Activated CD8-positive, alpha-beta memory T cell treated with anti-CD3 and anti-CD28 coated beads, Interleukin-2, amount 50 U/mL, for 24 hours (primary cell): ENCODE results near the gene ZNF580.

ENCODE experiments used
- DNase-seq: peaks from one replicate; pipeline ENCODE4 v3.0.0-alpha.2; 2020; ENCODE audit errors: extremely low read depth

ZNF580 gene

DNA sequence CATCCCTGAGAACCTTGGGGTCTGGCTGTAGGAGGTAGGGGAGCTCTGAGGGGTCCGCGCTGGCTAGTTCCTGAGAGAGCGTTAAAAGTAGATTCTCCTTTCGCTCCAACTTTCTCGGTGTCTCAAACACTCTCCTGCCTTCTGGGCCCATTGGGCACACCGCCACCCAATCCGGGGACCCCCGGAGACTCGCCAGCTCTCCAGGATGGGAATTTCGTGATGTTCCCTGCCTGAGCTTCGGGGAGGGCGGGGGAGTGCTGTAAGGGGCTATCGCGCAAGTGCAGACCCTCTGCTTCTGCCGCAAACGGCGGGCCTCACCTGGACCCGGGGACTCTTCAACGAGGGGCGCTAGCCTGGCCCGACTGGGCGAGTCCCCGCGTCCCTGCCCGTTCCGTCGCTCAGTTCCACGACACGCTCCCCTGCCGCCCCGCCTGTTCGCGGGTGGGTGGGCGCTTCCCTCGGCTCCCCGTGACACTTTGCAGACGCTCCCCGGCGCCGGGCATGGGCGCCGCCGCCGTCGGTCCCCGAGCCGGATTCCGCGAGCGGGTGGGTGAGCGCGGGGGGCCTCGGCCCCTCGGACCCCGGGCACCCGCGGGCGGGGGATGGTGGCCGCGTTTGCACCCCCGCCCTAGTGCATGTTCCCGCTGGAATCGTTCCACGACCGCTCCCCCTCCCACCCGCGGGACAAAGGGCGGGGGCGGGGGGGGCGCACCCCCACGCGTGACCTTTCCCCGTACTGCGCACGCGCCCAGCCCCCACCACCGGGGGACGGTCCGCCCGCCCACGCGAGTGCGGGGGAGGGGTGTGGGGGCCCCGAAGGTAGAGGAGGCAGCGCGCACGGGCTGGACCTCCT lies 7.2 kb downstream of the ZNF580 start, which contains the start of gene CCDC106:
Gene CCDC106 (plus strand): TSS at position 481 of the 853 bp plus-strand sequence. CDS start 835 bp downstream, outside the sequence.
- DNase-seq, result no peak

DNA sequence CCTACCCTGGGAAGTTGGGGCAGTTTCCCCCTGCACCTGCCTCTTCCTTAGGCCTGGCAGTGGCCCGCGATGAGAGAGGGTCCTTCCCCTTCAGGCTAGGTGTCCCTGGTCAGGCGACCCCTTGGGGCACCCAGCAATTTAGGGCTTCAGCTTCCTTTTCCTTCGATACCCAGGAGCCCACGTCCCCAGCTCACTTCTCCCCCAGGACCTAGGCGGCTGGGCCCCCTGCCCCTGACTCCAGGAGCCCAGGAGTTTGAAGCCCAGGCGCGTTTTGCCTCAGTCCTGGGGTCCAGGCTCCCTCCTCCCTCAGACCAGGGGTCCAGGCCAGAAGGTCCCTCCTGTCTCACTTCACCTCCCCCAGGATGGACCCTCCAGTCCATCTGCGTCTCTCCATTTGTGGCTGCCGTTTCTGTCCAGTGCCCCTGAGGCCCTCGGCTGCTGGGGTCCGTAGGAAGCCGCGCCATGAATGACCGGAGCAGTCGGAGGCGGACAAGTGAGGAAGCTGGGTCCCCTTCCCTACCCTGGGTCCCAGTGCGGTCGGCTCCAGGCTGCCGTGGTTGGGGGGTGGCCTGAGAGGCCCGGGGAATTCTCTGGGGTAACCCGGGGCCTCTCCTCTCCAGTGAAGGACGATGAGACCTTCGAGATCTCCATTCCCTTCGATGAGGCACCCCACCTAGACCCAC lies 7.9 kb downstream of the ZNF580 start:
- no peak for DNase-seq

- no peak for DNase-seq
Measured at GRCh38 chr19:55649268-55650125, 8.7 kb downstream of the ZNF580 start.

DNA sequence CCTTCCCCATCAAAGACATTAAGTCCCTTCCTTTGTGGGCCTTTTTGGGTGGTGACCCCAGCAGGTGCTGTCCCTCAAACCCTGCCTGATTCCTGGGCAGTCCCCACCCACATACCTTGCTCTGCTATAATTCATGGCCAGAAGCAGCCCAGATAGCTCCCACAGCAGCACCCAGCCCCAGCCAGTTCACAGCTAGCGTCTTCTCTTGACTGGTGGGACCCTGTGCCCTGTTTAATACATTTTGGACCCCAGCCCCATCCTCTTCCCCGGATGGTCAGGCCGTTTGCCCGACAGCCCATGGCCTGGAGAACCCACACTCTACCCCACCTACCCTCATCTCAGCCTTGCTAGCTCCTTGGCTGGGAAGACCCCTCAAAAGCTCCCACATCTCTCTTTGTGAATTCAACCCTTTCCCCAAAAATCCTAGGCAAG lies 9.3 kb downstream of the ZNF580 start:
- DNase-seq, result no peak

DNA sequence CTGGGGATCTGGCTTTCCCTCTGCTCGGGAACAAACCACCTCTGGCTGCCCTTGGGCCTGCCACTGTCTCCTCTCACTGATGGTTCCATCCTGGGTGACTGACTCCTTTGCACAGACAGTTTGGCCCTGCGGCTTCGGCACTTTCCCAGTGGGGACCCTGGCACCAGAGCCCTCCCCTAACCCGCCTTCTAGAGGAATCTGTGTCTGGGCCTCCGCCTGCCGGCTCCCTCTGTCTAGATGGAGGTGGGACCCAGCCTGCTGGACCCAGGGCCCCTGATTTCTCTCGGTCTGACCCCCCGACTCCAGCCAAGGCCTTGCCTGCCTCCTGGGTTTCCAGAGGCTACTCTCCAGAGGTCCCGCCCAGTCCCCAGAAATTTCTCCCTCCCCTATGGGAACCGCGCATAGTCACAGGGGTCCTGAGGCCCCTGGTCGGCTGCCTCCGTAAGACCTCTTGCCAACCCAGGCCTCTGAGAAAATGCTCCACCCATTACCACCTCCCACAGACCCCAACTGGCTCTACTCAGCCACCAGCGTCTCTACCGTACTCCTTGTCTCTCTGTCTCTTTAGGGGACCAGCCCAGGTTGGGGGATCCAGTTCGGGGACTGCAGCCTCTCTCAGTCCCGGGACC lies 9.9 kb downstream of the ZNF580 start:
- no peak for DNase-seq

DNA sequence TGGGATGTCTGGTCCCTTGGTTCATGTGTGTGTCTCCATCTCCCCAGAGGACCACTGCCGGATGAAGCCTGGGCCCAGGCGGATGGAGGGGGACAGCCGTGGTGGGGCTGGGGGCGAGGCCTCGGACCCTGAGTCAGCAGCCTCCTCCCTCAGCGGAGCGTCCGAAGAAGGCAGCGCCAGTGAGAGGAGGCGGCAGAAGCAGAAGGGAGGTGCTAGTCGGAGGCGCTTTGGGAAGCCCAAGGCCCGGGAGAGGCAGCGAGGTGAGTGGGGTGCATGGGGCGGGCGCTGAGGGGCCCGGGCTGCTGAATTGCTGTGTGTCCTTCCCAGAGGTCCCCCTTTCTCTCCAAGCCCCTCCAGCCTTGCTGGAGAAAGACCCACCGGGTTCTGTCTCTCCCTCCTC lies 10.4 kb downstream of the ZNF580 start:
- no peak for DNase-seq

DNA sequence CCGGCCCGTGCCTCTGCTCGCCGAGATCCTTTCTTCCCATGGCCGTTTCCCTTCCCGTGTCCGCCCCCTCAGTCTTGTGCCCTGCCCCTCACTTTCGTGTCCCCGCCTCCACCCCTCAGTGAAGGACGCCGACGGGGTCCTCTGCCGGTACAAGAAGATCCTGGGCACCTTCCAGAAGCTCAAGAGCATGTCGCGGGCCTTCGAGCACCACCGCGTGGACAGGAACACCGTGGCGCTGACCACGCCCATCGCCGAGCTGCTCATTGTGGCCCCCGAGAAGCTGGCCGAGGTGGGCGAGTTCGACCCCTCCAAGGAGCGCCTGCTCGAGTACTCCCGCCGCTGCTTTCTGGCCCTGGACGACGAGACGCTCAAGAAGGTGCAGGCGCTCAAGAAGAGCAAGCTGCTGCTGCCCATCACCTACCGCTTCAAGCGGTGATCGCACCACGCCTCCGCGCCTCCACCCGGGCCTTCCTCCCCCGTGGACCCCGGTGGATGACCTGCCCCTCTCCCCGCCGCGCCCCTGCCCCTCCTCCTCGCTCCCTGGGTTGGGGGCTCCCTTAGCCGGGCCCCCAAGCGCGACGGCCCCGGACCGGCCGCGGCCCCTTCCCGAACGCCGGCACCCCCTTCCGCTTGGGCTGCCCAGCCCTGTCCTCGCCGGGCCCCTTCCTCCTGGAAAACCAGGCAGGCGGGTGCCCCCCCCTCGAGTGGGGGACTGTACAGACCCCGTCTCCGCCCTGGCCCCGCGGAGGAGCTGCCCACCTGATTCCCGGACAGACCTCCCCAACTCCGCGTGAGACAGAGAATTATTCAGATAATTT lies 11.7 kb downstream of the ZNF580 start:
- DNase-seq, result no peak

DNA sequence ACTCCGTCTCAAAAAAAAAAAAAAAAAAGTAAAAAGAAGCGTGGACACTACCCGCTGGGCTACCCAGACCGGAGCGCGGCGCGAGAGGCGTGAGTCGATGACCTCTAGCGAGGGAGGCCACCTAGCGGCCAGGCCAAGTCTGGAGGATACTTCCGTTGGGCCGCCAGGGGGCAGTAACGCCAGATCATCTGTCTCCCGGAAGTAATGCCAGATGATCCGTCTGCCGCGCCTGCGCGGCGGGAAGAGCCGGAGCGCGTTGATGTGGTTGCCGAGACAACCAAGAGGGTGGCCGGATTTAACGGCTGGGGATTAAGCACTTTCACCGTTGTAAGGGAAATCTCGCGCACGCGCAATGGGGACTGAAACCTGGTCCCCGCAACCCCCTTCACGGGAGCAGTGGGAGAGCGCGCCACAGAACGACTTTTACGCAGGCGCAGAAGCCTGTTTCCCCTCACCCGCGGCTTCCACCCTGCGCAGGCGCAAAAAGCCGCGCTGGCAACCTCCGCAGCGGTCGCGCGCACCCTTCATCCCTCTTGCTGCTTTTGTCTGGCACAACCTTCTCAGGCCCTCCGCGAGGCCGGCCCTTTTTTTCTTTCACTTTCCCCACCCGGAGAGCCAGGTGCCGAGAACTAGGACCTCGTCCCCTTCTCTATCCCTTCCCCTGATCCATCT lies 13.0 kb downstream of the ZNF580 start:
- peak; percentile 99 for DNase-seq

GRCh38 chr19:55654323-55654867 lies 13.6 kb downstream of the ZNF580 start:
- peak; percentile 99 for DNase-seq

- peak; percentile 86 for DNase-seq
Measured at GRCh38 chr19:55654868-55655647, 14.3 kb downstream of the ZNF580 start, which contains the start of gene U2AF2. Gene U2AF2 (plus strand): TSS chr19:55655035. CDS start chr19:55655105, 70 bp downstream.

DNA sequence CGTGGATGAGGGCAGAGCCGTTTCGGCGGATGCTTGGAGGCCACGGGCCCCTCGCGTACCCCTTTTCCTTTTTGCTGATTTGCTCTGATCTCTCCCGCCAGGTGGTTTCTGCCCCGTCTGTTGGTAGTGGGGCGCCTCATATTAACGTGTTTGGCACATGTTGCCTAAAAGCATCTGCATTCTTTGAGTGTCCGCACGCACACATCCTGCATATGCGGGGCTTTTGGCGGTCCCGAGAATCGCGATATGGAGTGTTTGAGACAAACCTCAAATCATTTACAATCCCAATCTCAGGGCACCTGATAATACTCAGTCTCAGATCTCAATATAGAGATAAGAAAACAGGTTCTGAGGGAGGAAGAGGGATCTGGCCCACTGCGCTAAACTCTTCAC lies 14.8 kb downstream of the ZNF580 start:
- DNase-seq, result no peak

DNA sequence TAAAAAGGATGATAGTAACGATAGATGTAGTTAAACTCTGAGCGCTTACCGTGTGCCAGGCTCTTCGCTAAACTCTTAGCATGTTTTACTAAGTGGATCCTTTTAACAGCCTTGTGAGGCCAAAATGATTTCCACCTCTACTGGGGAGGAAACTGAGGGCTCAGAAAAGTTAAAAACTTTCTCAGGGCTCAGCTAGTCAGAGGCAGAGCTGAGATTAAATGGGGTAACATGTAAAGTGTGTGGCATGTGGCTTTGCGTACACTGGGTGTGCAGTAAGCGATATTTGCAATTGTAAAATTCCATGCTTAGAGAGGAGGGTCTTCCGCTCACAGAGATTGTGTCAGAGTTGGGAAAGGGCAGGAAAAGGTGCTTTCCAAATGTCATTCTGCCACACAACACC lies 15.8 kb downstream of the ZNF580 start:
- DNase-seq, result no peak

DNA sequence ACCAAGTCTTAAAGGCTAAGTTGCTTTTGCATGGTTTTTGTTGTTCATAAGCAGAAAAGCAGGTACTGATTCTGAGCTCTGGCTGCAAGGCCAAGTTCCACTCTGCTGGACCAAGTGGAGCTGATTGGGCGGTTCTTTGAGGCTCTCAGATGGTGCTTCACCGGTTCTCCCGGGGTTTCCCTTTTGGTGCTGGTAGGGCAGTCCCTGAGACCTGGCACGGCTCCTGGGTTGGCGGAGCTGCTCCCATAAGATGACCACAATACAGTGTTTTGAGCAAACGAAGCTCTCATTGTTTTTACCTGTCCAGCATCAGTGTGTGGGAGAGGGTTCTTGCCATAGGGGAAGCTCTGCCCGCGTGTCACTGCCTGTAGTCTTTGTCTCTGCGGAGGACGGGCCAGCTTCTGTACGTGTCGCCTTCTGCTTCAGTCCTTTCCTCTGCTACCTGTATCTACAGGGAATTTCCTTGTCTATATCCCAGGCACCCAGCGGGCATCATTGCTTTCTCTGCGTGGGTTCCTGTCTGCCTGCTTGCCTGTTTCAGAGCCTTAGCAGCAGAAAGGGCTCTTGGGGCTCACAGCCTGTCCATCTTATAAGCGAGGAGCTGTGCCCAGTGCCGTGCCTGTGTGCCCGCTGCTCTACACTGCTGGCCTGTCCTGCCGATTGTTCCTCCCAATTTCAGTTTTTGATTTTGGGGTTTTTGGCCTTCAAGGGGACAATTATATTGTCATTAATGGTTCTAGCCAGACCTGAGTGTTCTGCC lies 16.4 kb downstream of the ZNF580 start:
- no peak for DNase-seq

- DNase-seq, result no peak
Measured at GRCh38 chr19:55658846-55659459, 18.2 kb downstream of the ZNF580 start.

DNA sequence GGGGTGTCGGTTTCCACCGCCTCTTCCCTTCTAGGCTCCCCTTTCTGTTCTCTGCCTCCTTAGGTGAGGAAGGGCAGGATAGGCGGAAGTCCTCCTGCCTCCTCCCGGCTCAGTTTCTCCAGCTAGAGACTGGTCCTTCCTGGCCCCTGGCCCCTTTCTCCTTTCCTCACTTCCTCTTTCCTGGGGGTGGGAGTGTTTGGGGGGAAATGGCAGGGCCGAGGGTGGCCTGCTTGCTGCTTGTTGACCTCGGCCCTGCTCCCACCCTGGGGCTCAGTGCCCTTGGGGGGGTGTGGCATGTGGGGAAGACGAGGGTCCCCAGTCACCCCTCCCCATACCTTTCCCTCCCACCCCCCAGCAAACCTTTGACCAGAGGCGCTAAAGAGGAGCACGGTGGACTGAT lies 19.0 kb downstream of the ZNF580 start:
- no peak for DNase-seq

GRCh38 chr19:55660404-55660803 lies 19.6 kb downstream of the ZNF580 start:
- DNase-seq, result no peak

- DNase-seq, result no peak
Measured at GRCh38 chr19:55660991-55661390, 20.2 kb downstream of the ZNF580 start.

DNA sequence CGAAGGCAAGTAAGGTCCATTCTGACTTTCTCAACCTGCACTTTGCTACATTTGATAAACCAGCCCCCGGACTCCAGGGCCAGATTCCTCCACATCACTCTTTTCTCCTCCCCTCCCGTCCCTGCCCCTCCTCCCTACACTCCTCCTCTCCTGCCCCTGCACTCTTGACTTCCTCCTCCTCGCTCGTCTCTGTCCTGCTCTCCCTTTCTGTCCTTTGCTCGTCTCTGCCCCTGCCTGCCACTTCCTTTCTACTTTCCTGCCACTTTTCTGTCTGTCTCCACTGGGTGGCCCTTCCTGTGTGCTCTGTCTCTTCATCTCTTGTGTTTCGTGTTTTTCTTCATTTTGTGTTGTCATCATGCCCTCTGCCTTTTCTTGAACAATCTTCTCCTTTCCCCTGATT lies 21.0 kb downstream of the ZNF580 start:
- DNase-seq, result no peak
